Trophoblast cell (in vitro differentiated cells and primary cell): ENCODE results near the gene IGF1.

Source experiments
- DNase-seq, 2 donors: peaks; one replicate each; pipeline ENCODE4 v3.0.0-alpha.2; 2016
- H2AFZ ChIP-seq: 2 replicates; pipeline ENCODE4 v1.6.1; 2013; ENCODE audit warnings: low read length, moderate library complexity, mild to moderate bottlenecking; ENCODE audit not compliant: insufficient read depth, poor library complexity
- H2AK5ac ChIP-seq: 2 replicates; pipeline ENCODE4 v1.6.1; 2013; ENCODE audit warnings: mild to moderate bottlenecking, low read length
- H2BK120ac ChIP-seq: 2 replicates; pipeline ENCODE4 v1.6.1; 2013; ENCODE audit warnings: low read length, mild to moderate bottlenecking, moderate library complexity; ENCODE audit not compliant: insufficient read depth, poor library complexity
- H2BK12ac ChIP-seq: 2 replicates; pipeline ENCODE4 v1.6.1; 2013; ENCODE audit warnings: mild to moderate bottlenecking, low read length, moderate library complexity
- H2BK5ac ChIP-seq: 2 replicates; pipeline ENCODE4 v1.6.1; 2013; ENCODE audit warnings: low read length, low read depth, moderate library complexity, mild to moderate bottlenecking; ENCODE audit not compliant: poor library complexity
- H3K14ac ChIP-seq: 2 replicates; pipeline ENCODE4 v1.6.1; 2013; ENCODE audit warnings: mild to moderate bottlenecking, low read length
- H3K18ac ChIP-seq: 2 replicates; pipeline ENCODE4 v1.6.1; 2013; ENCODE audit warnings: mild to moderate bottlenecking, low read length
- H3K23ac ChIP-seq: 2 replicates; pipeline ENCODE4 v1.6.1; 2013; ENCODE audit warnings: low read length
- H3K27ac ChIP-seq: 2 replicates; pipeline ENCODE4 v1.5.1; 2013; ENCODE audit warnings: low read depth, mild to moderate bottlenecking, inconsistent platforms, low read length, moderate library complexity
- H3K27me3 ChIP-seq: 2 replicates; pipeline ENCODE4 v1.6.1; 2013; ENCODE audit warnings: inconsistent platforms, mild to moderate bottlenecking, low read length, moderate library complexity; ENCODE audit not compliant: insufficient read depth
- H3K36me3 ChIP-seq, 2 experiments: 1 replicate in 1 of 2; 2 replicates in 1 of 2; pipeline ENCODE4 v1.6.1; 2013; ENCODE audit warnings: low read length in 2 of 2, mild to moderate bottlenecking in 2 of 2, moderate library complexity in 1 of 2; ENCODE audit not compliant: insufficient read depth in 2 of 2, control insufficient read depth in 1 of 2
- H3K4ac ChIP-seq: 2 replicates; pipeline ENCODE4 v1.6.1; 2013; ENCODE audit warnings: low read depth, mild to moderate bottlenecking, low read length, moderate library complexity
- H3K4me1 ChIP-seq, 2 experiments: 1 replicate in 1 of 2; 2 replicates in 1 of 2; pipeline ENCODE4 v1.6.1; 2013; ENCODE audit warnings: low read length in 2 of 2, mild to moderate bottlenecking in 2 of 2, moderate library complexity in 1 of 2; ENCODE audit not compliant: insufficient read depth in 2 of 2, control insufficient read depth in 1 of 2
- H3K4me2 ChIP-seq: 2 replicates; pipeline ENCODE4 v1.6.1; 2013; ENCODE audit warnings: inconsistent platforms, mild to moderate bottlenecking, low read length, moderate library complexity
- H3K4me3 ChIP-seq: 2 replicates; pipeline ENCODE4 v1.5.1; 2013; ENCODE audit warnings: mild to moderate bottlenecking, low read depth, low read length, inconsistent platforms
- H3K79me1 ChIP-seq: one replicate; pipeline ENCODE4 v1.6.1; 2013; ENCODE audit warnings: low read length
- H3K79me2 ChIP-seq: 2 replicates; pipeline ENCODE4 v1.6.1; 2013; ENCODE audit warnings: low read length, mild to moderate bottlenecking; ENCODE audit not compliant: control insufficient read depth, insufficient read depth, poor library complexity
- H3K9ac ChIP-seq: 2 replicates; pipeline ENCODE4 v1.6.1; 2013; ENCODE audit warnings: mild to moderate bottlenecking, low read length
- H3K9me3 ChIP-seq: 2 replicates; pipeline ENCODE4 v1.6.1; 2013; ENCODE audit warnings: low read depth, mild to moderate bottlenecking, control low read depth, inconsistent platforms, low read length; ENCODE audit not compliant: insufficient read depth
- H4K12ac ChIP-seq: 2 replicates; pipeline ENCODE4 v1.6.1; 2013; ENCODE audit warnings: low read depth, mild to moderate bottlenecking, low read length, moderate library complexity
- H4K8ac ChIP-seq: 2 replicates; pipeline ENCODE4 v1.6.1; 2013; ENCODE audit warnings: low read depth, mild to moderate bottlenecking, low read length, moderate library complexity
- H4K91ac ChIP-seq: one replicate; pipeline ENCODE4 v1.6.1; 2013; ENCODE audit warnings: low read depth, mild to moderate bottlenecking, low read length, moderate library complexity
- WGBS: extraction: QIAGEN DNeasy Blood & Tissue Kit; methylation state at CpG from one replicate; pipeline ENCODE4 v1.1.7; 2013; ENCODE audit warnings: missing lambda C conversion rate; ENCODE audit not compliant: insufficient read length, insufficient coverage; ENCODE audit errors: extremely low coverage; 5-methylcytosine and 5-hydroxymethylcytosine counted together

Gene IGF1

GRCh38 chr12:102513739-102514138 lies 33.4 kb upstream of the IGF1 start:
- Histone ChIP-seq H3K79me2 (no peaks in the 10 kb centered on the region), H2AK5ac (no peak overlapping the region), H3K23ac (no peak overlapping the region), H4K12ac (no peak overlapping the region), H3K14ac (no peak overlapping the region), H3K79me1 (no peaks in the 10 kb centered on the region), H4K91ac (no peak overlapping the region), H2AFZ (no peak overlapping the region), H3K4me3 (no peak overlapping the region), H3K4ac (no peak overlapping the region), H3K27ac (no peak overlapping the region), H2BK120ac (no peak overlapping the region), H3K9ac (no peak overlapping the region), H3K36me3 (no peaks in the 10 kb centered on the region), H3K18ac (no peak overlapping the region), H3K4me2 (no peak overlapping the region), H2BK12ac (no peak overlapping the region), H2BK5ac (no peak overlapping the region), H4K8ac (no peak overlapping the region), H3K27me3 (no peaks in the 10 kb centered on the region), H3K4me1 (no peaks in the 10 kb centered on the region), H3K9me3 (no peaks in the 10 kb centered on the region)
- DNase-seq: no peak
- no CpG with 5 or more reads among the region's 3 CpGs for WGBS

- H2BK5ac ChIP-seq: no peak overlapping the region
- no peak overlapping the region for H2AFZ ChIP-seq
- H4K8ac ChIP-seq: no peak overlapping the region
- H3K4ac ChIP-seq: no peak overlapping the region
- H4K91ac ChIP-seq: no peak overlapping the region
- H3K9me3 ChIP-seq: no peaks in the 10 kb centered on the region
- H2BK12ac ChIP-seq: no peak overlapping the region
- H3K9ac ChIP-seq: no peak overlapping the region
- H3K36me3 ChIP-seq: no peaks in the 10 kb centered on the region
- no peak overlapping the region for H3K4me2 ChIP-seq
- H3K79me2 ChIP-seq: no peaks in the 10 kb centered on the region
- H3K79me1 ChIP-seq: no peaks in the 10 kb centered on the region
- H3K18ac ChIP-seq: no peak overlapping the region
- H3K4me1 ChIP-seq: no peaks in the 10 kb centered on the region
- H3K27me3 ChIP-seq: no peaks in the 10 kb centered on the region
- H2AK5ac ChIP-seq: no peak overlapping the region
- H3K14ac ChIP-seq: no peak overlapping the region
- H2BK120ac ChIP-seq: no peak overlapping the region
- no peak overlapping the region for H3K4me3 ChIP-seq
- no peak overlapping the region for H4K12ac ChIP-seq
- no peak for DNase-seq
- H3K23ac ChIP-seq: no peak overlapping the region
- WGBS: no CpG with 5 or more reads among the region's 8 CpGs
- H3K27ac ChIP-seq: no peak overlapping the region
These were observed 32.9 kb upstream of the IGF1 start for GRCh38 chr12:102513272-102513671.

GRCh38 chr12:102512523-102512922 lies 32.2 kb upstream of the IGF1 start:
- Histone ChIP-seq H4K8ac (no peak overlapping the region), H2AK5ac (no peak overlapping the region), H3K4ac (no peak overlapping the region), H3K14ac (no peak overlapping the region), H3K27me3 (no peaks in the 10 kb centered on the region), H3K79me2 (no peaks in the 10 kb centered on the region), H4K91ac (no peak overlapping the region), H3K27ac (no peak overlapping the region), H3K4me1 (no peaks in the 10 kb centered on the region), H3K4me3 (no peak overlapping the region), H2BK12ac (no peak overlapping the region), H2AFZ (no peak overlapping the region), H3K9me3 (no peaks in the 10 kb centered on the region), H3K79me1 (no peaks in the 10 kb centered on the region), H3K36me3 (no peaks in the 10 kb centered on the region), H4K12ac (no peak overlapping the region), H3K18ac (no peak overlapping the region), H2BK120ac (no peak overlapping the region), H2BK5ac (no peak overlapping the region), H3K23ac (no peak overlapping the region), H3K9ac (no peak overlapping the region), H3K4me2 (no peak overlapping the region)
- DNase-seq: no peak
- WGBS: no CpG with 5 or more reads among the region's 3 CpGs

GRCh38 chr12:102511575-102511974 lies 31.2 kb upstream of the IGF1 start:
- H3K4me3 ChIP-seq: no peak overlapping the region
- no peak for DNase-seq
- no peak overlapping the region for H2BK12ac ChIP-seq
- H3K4me1 ChIP-seq: no peaks in the 10 kb centered on the region
- no peak overlapping the region for H3K14ac ChIP-seq
- no peak overlapping the region for H3K9ac ChIP-seq
- no peaks in the 10 kb centered on the region for H3K9me3 ChIP-seq
- H4K8ac ChIP-seq: no peak overlapping the region
- no peak overlapping the region for H3K4ac ChIP-seq
- no peaks in the 10 kb centered on the region for H3K27me3 ChIP-seq
- H3K4me2 ChIP-seq: no peak overlapping the region
- no peak overlapping the region for H2BK5ac ChIP-seq
- WGBS: no CpG with 5 or more reads among the region's 2 CpGs
- H3K36me3 ChIP-seq: no peaks in the 10 kb centered on the region
- H2BK120ac ChIP-seq: no peak overlapping the region
- H4K91ac ChIP-seq: no peak overlapping the region
- H3K18ac ChIP-seq: no peak overlapping the region
- no peak overlapping the region for H3K23ac ChIP-seq
- no peak overlapping the region for H2AFZ ChIP-seq
- no peak overlapping the region for H4K12ac ChIP-seq
- H3K79me1 ChIP-seq: no peaks in the 10 kb centered on the region
- H3K79me2 ChIP-seq: no peaks in the 10 kb centered on the region
- no peak overlapping the region for H2AK5ac ChIP-seq
- no peak overlapping the region for H3K27ac ChIP-seq
